GM12865 (cell line): ENCODE results near the gene BTBD1.

ENCODE experiments used
- DNase-seq: peaks from one replicate; pipeline ENCODE4 v3.0.0; 2010; ENCODE audit warnings: low read depth
- H3K4me3 ChIP-seq: 2 replicates; pipeline ENCODE4 v1.5.1; 2011; ENCODE audit warnings: mild to moderate bottlenecking, low read depth, low read length, control low read depth
- TF ChIP-seq, protein P1 (sequence below): IDR thresholded peaks from 2 replicates; pipeline ENCODE4 v1.5.1; 2011; ENCODE audit warnings: low read length, control low read depth, low read depth, inconsistent platforms; ENCODE audit not compliant: insufficient read depth; ENCODE audit errors: missing control alignments

The BTBD1 gene

DNA sequence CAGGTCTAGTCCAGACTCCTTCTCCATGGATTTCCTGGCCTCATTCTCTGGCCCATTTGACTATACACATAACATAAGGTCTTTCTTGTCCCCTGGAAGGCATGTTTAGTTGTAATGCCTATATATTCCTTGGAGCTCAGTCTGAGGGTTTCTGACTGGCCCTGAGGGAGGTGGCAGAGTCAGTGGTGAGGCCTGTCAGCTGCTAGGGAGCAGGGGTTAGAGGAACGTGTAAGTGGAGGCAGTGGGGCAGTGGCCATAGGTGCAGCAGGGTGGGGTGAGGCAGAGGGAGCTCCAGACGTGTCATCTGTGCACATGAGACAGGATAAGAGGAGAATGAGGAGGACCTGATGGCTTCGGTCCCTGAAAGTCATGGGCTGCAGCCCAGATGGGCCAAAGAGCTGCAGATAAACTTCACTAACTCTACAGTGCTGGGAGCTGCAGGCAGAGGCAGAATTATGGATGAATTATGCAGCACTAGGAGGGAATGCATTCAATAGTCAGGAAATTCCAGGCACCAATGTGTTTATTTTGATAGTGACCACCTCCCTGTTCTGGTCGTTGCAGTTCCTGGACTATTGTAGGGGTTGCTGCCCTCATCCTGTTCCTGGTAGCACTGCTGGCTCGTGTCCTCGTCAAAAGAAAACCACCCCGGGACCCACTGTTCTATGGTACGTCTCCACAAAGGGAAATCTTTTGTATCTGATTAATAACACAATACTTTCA lies 45.3 kb upstream of the BTBD1 start:
- no peak for DNase-seq
- H3K4me3 ChIP-seq: no peak overlapping the region
- TF ChIP-seq, protein P1, sequence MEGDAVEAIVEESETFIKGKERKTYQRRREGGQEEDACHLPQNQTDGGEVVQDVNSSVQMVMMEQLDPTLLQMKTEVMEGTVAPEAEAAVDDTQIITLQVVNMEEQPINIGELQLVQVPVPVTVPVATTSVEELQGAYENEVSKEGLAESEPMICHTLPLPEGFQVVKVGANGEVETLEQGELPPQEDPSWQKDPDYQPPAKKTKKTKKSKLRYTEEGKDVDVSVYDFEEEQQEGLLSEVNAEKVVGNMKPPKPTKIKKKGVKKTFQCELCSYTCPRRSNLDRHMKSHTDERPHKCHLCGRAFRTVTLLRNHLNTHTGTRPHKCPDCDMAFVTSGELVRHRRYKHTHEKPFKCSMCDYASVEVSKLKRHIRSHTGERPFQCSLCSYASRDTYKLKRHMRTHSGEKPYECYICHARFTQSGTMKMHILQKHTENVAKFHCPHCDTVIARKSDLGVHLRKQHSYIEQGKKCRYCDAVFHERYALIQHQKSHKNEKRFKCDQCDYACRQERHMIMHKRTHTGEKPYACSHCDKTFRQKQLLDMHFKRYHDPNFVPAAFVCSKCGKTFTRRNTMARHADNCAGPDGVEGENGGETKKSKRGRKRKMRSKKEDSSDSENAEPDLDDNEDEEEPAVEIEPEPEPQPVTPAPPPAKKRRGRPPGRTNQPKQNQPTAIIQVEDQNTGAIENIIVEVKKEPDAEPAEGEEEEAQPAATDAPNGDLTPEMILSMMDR: no peak

DNA sequence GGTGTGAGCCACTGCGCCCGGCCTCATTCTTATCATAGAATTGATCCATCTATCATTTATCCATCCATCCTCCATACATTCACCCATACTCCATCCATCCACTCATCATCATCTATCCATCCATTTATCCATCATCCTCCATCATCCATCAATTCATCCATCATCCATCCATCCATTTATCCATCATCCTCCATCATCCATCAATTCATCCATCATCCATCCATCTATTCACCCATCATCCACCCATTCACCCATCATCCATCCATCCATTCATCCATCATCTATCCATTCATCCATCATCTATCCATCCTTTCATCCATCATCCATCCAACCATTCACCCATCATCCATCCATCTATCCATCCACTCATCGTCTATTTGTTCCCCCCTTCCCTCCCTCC lies 44.1 kb upstream of the BTBD1 start:
- TF ChIP-seq, protein P1: no peak
- no peak overlapping the region for H3K4me3 ChIP-seq
- DNase-seq: no peak

- DNase-seq: no peak
- TF ChIP-seq, protein P1: no peak
- no peak overlapping the region for H3K4me3 ChIP-seq
These were observed 43.3 kb upstream of the BTBD1 start for GRCh38 chr15:83110381-83110780.

GRCh38 chr15:83109532-83109931 lies 42.5 kb upstream of the BTBD1 start:
- TF ChIP-seq, protein P1: no peak
- no peak overlapping the region for H3K4me3 ChIP-seq
- no peak for DNase-seq

DNA sequence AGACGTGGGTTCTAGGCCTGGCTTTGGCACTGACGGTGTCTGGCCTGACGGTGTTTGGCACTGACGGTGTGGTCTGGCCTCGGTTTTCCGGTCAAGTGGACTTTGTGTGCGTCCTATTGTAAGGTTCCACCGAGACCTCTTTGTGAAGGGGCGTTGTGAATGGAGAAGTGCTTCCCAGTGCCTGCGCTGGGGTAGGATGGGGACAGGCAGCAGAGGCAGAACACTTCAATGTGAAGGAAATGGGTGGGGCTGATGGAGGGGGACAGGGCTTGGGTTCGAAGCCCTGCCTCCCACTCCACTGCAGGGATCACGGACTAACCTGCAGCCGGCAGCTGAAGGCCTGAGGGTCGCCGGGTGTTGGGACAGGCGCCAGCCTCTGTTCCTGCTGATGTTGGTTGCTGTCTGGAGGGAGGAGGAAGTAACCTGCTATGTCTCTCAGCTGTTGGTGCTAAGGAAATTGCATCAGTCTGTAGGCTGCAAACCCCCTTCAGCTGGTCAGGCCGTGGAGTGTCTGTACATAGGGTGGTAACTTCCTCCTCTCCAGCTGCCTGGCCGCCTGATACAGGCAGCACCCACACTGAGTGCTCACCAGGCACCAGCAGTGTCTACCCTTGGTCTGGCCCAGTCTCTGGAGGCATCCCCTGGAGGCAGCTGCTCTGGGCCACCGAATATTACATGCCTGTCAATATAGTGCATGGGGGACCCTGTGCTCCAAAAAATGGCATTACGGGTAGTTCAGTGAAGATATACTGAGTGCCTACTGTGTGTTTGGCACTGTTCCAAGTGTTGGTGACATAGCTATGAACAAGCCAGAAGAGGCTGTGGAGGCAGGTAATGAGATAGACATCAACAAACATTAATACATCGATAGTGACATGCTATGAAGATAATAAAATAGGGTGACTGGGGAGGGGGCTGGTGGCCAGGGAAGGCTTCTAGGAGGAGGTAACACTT lies 41.5 kb upstream of the BTBD1 start:
- TF ChIP-seq, protein P1: no peak
- DNase-seq: peak; percentile 83
- peak overlapping the region; percentile 77 for H3K4me3 ChIP-seq

DNA sequence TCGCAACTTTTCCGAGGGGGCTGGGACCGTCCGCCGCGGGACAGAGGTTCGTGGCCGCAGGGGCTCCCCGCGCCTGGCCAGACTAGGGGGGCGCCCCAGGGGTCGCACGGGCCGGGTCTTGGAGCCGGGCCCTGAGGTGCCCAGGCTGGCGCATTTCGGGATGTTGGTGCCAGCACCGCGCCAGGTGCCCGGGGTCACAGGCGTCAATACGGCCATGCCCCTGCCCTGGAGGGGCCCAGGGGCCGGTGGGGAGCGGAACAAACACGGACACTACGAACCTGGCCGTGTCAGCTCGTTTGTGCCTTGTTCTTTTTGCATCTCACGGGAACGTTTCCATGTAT lies 40.8 kb upstream of the BTBD1 start:
- TF ChIP-seq, protein P1: no peak
- peak overlapping the region; percentile 77 for H3K4me3 ChIP-seq

More for the DNA sequence above, 40.8 kb upstream of the BTBD1 start:
- DNase-seq: no peak
